NOMO-1 treated with DMSO at 0.1 percent for 48 hours (cell line): ENCODE results near the gene CYBC1.
"Not testable (repeated sequence)": the region's sequence is repeated elsewhere in the genome, so short reads cannot be mapped to it uniquely, and the experiment has no call there.

Experiments used
- DNase-seq: peaks from one replicate; lab custom pipeline; 2025; ENCODE audit not compliant: unreplicated experiment; lab: John Stamatoyannopoulos, UW

Gene CYBC1

GRCh38 chr17:82479602-82480001 is 29.1 kb upstream of the CYBC1 start:
- DNase-seq = no peak

- no peak for DNase-seq
Observed at GRCh38 chr17:82477934-82478333, 27.4 kb upstream of the CYBC1 start.

GRCh38 chr17:82475458-82475857 is 24.9 kb upstream of the CYBC1 start:
- DNase-seq = no peak

DNA sequence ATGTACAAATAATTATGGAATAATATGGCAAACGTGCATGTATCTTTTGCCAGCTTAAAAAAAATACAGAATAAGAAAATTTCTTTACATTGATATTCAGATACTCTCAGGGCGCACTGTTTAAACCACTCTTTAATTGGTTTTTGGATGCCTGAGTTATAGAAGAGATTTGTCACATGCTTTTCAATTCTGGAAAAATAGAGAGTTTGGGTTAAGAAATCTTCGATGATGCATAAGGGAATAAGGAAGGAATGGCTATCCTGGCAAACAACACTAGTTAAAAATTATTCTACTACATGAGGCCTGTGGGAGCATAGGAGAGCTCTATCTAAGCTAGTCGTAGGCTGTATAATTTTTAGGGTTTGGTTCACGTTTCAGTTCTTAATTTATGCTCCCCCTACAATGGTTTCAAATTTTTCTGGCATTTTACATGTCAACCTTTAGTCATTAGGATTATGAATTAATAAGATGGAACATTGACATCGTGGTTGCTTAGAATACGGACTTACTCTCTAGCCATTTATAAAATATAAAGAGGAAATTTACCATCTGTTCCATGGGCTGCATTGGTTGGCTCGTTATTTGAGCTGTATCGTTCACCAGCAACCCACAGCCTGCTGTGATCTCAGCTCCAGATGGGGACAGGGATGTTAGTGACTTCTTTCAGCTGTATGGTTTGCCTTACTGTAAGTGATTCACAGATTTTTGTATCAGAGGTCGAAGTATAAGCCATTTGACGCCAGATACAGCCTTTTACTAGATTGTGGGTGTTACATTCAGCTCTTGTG is 23.9 kb upstream of the CYBC1 start:
- DNase-seq = no peak

DNA sequence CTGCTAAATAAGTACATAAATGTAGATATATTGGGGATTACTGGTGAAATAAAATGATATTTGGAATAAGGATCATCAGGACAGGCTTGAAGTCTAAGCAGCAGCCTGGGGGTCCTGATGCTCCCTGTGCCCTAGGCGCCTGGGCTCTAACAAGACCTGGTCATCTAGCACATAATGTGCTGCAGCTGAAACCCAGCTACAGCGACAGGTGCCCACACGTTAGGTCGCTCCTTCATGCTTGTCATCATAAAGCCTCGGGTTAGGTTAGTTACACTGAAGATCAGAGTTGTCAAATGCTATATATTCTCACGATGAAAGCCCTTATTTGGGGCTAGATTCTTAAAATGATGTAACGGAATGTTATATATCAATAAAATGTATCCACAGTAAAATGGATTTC is 19.5 kb upstream of the CYBC1 start:
- DNase-seq = no peak

DNA sequence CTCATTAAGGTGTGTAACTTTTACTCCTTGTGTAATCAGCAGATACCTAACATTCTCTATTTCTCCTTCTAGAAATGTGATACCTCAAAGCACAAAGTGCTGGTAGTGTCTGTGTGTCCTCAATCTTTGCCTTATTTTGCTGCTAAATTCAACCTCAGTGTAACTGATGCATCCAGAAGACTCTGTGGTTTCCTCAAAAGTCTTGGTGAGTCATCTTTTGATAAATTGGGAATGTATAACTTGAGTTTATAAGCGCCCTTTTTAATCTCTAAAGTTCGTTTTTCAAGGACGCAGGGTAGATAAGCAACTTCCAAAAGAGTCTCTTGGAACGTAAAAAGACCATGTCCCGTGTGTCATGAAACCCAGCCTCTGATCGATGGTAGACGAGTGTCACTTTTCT is 18.1 kb upstream of the CYBC1 start:
- no peak for DNase-seq

- no peak for DNase-seq
Observed at GRCh38 chr17:82465023-82465603, 14.6 kb upstream of the CYBC1 start.

GRCh38 chr17:82464567-82464929 is 14.0 kb upstream of the CYBC1 start:
- no peak for DNase-seq

GRCh38 chr17:82463925-82464566 is 13.5 kb upstream of the CYBC1 start:
- DNase-seq = no peak

DNA sequence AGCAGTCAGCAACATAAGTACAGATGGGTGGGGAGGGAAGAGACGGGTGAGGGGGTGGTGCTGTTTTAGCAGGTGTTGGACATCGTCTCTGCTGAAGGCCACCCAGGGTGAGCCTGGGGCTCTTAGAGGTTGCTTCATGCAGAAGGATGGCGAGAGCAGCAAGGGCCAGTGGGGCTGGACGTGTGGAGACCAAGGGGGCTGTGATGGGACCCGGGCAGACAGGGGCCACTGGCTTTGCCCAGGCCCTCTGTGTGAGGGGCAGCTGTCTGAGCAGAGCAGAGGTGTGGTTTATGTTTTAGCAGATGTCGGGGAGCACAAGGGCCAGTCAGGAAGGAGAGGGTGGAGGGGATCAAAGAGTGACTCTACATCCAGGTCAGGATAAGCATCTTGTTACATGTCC is 12.8 kb upstream of the CYBC1 start:
- DNase-seq = no peak

- no peak for DNase-seq
Observed at GRCh38 chr17:82461827-82462524, 11.4 kb upstream of the CYBC1 start.

- not testable (repeated sequence) for DNase-seq
Observed at GRCh38 chr17:82459936-82460335, 9.4 kb upstream of the CYBC1 start.

DNA sequence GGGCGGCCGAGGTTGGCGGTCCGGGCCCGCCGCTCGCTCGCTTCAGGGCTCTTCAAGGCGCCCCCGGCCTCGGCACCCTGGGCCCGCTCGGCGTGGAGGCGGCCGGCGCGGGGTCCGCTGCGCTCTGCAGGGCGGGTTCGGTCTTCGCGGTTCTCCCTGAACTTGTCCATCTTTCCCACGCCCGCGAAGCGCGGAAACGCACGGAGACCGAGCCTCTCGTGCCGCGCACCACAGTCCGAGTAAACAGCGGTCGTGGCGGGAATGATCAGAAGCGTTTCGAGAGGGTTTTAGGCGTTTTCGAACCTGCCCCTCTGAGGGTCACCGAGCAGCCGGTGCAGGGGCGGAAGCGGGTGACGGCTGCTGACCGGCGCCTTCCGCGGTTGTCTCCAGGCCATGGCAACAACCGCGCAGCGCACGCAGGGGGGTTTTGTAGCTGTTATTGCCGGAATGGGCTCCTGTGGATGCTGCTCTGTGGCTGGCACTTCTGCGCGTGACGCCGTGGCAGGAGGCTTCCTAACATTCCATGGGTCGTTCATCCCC is 8.4 kb upstream of the CYBC1 start:
- peak; percentile 23 for DNase-seq

GRCh38 chr17:82458179-82458884 is 7.8 kb upstream of the CYBC1 start, which contains the start of gene NARF:
NARF (plus strand) TSS chr17:82458741; CDS start chr17:82458804, 63 bp downstream.
- peak; percentile 97 for DNase-seq

DNA sequence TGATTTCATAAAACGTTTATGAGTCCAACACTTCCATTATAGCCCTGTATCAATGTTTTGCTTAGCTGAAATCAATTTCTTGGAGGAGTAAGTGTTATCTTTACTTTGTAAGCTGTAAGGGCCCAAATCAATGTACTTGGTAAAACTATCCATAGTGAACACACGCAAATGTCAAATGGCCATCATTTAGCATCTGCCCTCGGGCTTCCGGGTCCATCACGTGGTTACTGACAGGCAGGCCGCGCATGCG is 7.3 kb upstream of the CYBC1 start:
- no peak for DNase-seq

GRCh38 chr17:82457073-82457928 is 6.7 kb upstream of the CYBC1 start:
- peak; percentile 53 for DNase-seq

GRCh38 chr17:82453706-82454105 is 3.2 kb upstream of the CYBC1 start:
- DNase-seq = not testable (repeated sequence)

GRCh38 chr17:82453151-82453550 is 2.6 kb upstream of the CYBC1 start:
- DNase-seq = not testable (repeated sequence)

- DNase-seq = no peak
Observed at GRCh38 chr17:82452162-82452561, 1.6 kb upstream of the CYBC1 start.

GRCh38 chr17:82449883-82450356 is 632 bp downstream of the CYBC1 start:
- no peak for DNase-seq
